Measurements from ENCODE around the gene CAMSAP2. TPM values are rescaled to one million over a fixed set of nuclear protein-coding genes. Genes with fewer than 3 reads are reported as not detected.

Gene CAMSAP2
- total and polyA plus RNA-seq, 10 of the 15 experiments (the other 5 are each of a cell fraction or from before 2014, with no cell fraction given) = 3.9 to 19.8 (median 8.0) TPM

GRCh38 chr1:200794506-200795065 is 55.9 kb downstream of the CAMSAP2 start:
- Histone ChIP-seq H3K27me3 (replicated peaks in 1 of 2; ENCODE audit: control insufficient read depth in 2 of 2, insufficient read depth in 2 of 2, low read length in 1 of 2) (no peaks in the 10 kb centered on the region), H2AFZ (ENCODE audit: control insufficient read depth, low read depth, low read length) (no peak overlapping the region), H3K4me1 (ENCODE audit: control insufficient read depth, insufficient read depth, low read length) (no peaks in the 10 kb centered on the region; the same call in 1 of the 2 replicates), H3K4me2 (ENCODE audit: control insufficient read depth, insufficient read depth) (no peak overlapping the region), H3K9me3 (replicated peaks; ENCODE audit: control insufficient read depth, insufficient read depth, low read length) (no peaks in the 10 kb centered on the region; the same call in 2 of the 3 replicates), H4K20me1 (ENCODE audit: control insufficient read depth, insufficient read depth) (no peaks in the 10 kb centered on the region), H3K4me3 (no peak overlapping the region), H3K36me3 (ENCODE audit: control insufficient read depth in 2 of 2, insufficient read depth in 2 of 2, low read length in 1 of 2) (no peaks in the 10 kb centered on the region), H3K27ac (ENCODE audit: control insufficient read depth, insufficient read depth) (no peak overlapping the region), H3K9ac (ENCODE audit: control insufficient read depth, insufficient read depth, low read length) (no peak overlapping the region), H3K79me2 (ENCODE audit: control insufficient read depth, insufficient read depth, low read length) (no peaks in the 10 kb centered on the region; the same call in 1 of the 2 replicates)
- DNase-seq (ENCODE audit: low read depth, low spot score) = no peak
- in situ Hi-C loops (cut with MboI) (no loop called here), intact Hi-C loops (cut with micrococcal nuclease; ENCODE audit: unreplicated experiment) (no loop called here)
- FAIRE-seq = no peak
- BruUV-seq (replicated peaks) = no TSS peak
- no peak for ATAC-seq
- RAD21 ChIA-PET (ENCODE audit: unreplicated experiment) = interaction anchor here (1.1 to 1.9 kb wide), 4 partner anchors 11 to 172 kb away, joined by 3 to 11 read pairs (median 4); no protein-coding TSS in a partner anchor
- whole genome bisulfite sequencing (ENCODE audit: insufficient coverage, insufficient replicate concordance, low lambda C conversion rate, missing lambda C conversion rate) = 89% methylated on average over 1 of the region's 1 CpG
- SMC1A ChIA-PET (ENCODE audit: uncharacterized antibody, unreplicated experiment) = interaction anchor here (0.7 to 5.3 kb wide), 9 partner anchors 8 to 172 kb away, joined by 3 to 29 read pairs (median 3); no protein-coding TSS in a partner anchor
- TF ChIP-seq KAT2A (conservative IDR thresholded peaks at IDR 0.05; ENCODE audit: control insufficient read depth, low read depth, low read length) (no peak), SPI1 (IDR thresholded peaks at IDR 0.05; ENCODE audit: borderline replicate concordance, insufficient read depth, low read depth, low read length) (no peak), CHD1 (IDR thresholded peaks at IDR 0.05; ENCODE audit: low read depth, low read length) (no peak), E2F8 (IDR thresholded peaks at IDR 0.05; ENCODE audit: low read depth, partially characterized antibody) (no peak), PAX5 (IDR thresholded peaks at IDR 0.05; ENCODE audit: borderline replicate concordance, low read depth, low read length) (no peak), KDM1A (IDR thresholded peaks at IDR 0.05; ENCODE audit: borderline replicate concordance) (no peak)
- CTCF ChIA-PET = interaction anchor here (0.7 to 4.5 kb wide), 5 partner anchors 8 to 183 kb away, joined by 3 to 23 read pairs (median 6); no protein-coding TSS in a partner anchor
- POLR2A ChIA-PET = no interaction called here

Measured in GM12878 (cell line).